A549 (cell line): ENCODE data around the gene DLGAP5. TPM values are rescaled to one million over a fixed set of nuclear protein-coding genes. Genes with fewer than 3 reads are reported as not detected.
A peak's percentile ranks its signal among the peaks of the same experiment; 100 is the strongest.

Source experiments
- ATOH8 ChIP-seq: fragments of 250-450 bp; sonication (Bioruptor Pico); IDR thresholded peaks from 2 replicates; pipeline ENCODE4 v1.5.0; 2020; ENCODE audit warnings: low read depth, mild to moderate bottlenecking, moderate library complexity
- BHLHE40 ChIP-seq: IDR thresholded peaks from 2 replicates; pipeline ENCODE4 v1.6.1; 2012; ENCODE audit warnings: low read depth, low read length, inconsistent platforms
- CBX2 ChIP-seq: fragments of 200-600 bp; sonication (generic); IDR thresholded peaks from 2 replicates; pipeline ENCODE4 v1.6.1; 2016; ENCODE audit warnings: low read depth, mild to moderate bottlenecking, borderline replicate concordance
- CHD2 ChIP-seq: fragments of 150-350 bp; IDR thresholded peaks from 2 replicates; pipeline ENCODE4 v1.6.1; 2014; ENCODE audit warnings: low read length; ENCODE audit not compliant: partially characterized antibody
- CHD4 ChIP-seq: fragments of 200-600 bp; sonication (generic); IDR thresholded peaks from 2 replicates; pipeline ENCODE4 v1.6.1; 2016; ENCODE audit warnings: antibody characterized with exemption, mild to moderate bottlenecking, borderline replicate concordance
- CTCF ChIP-seq: fragments of >200 bp; sonication (Bioruptor Twin); formaldehyde crosslinking; IDR thresholded peaks from 3 replicates; pipeline ENCODE4 v1.5.1; 2016
- EHF ChIP-seq: fragments of 250-450 bp; sonication (Bioruptor Pico); IDR thresholded peaks from 2 replicates; pipeline ENCODE4 v1.5.0; 2020; ENCODE audit warnings: mild to moderate bottlenecking
- ESRRA ChIP-seq: fragments of 150-350 bp; IDR thresholded peaks from 2 replicates; pipeline ENCODE4 v1.6.1; 2014; ENCODE audit warnings: mild to moderate bottlenecking, low read length, borderline replicate concordance
- FOSL2 ChIP-seq, 2 experiments: fragments of 450-650 bp in 1 of 2; fragments of >200 bp in 1 of 2; sonication (Bioruptor Twin) in 1 of 2; formaldehyde crosslinking; IDR thresholded peaks; 2 replicates each; pipeline versions ENCODE4 v1.5.0 to v1.6.1; 2016 to 2020; ENCODE audit warnings: mild to moderate bottlenecking in 1 of 2, moderate library complexity in 1 of 2
- HDAC2 ChIP-seq: fragments of 200-600 bp; sonication (generic); IDR thresholded peaks from 2 replicates; pipeline ENCODE4 v1.6.1; 2016
- HES2 ChIP-seq: fragments of >200 bp; sonication (Bioruptor Twin); formaldehyde crosslinking; IDR thresholded peaks from 2 replicates; pipeline ENCODE4 v1.6.1; 2016
- HEYL ChIP-seq: fragments of 250-450 bp; sonication (Bioruptor Pico); IDR thresholded peaks from 2 replicates; pipeline ENCODE4 v1.8.0; 2021; ENCODE audit warnings: mild to moderate bottlenecking, moderate library complexity
- HOXA7 ChIP-seq: fragments of 250-450 bp; sonication (Bioruptor Pico); IDR thresholded peaks from 2 replicates; pipeline ENCODE4 v1.5.0; 2020; ENCODE audit warnings: mild to moderate bottlenecking, moderate library complexity
- HOXB5 ChIP-seq: fragments of 250-450 bp; sonication (Bioruptor Pico); IDR thresholded peaks from 2 replicates; pipeline ENCODE4 v1.5.0; 2020; ENCODE audit warnings: mild to moderate bottlenecking, moderate library complexity
- KDM1A ChIP-seq: fragments of 200-600 bp; sonication (generic); IDR thresholded peaks from 2 replicates; pipeline ENCODE4 v1.6.1; 2016; ENCODE audit warnings: low read depth, mild to moderate bottlenecking
- KDM5A ChIP-seq: fragments of 200-600 bp; sonication (generic); IDR thresholded peaks from 2 replicates; pipeline ENCODE4 v1.6.1; 2016; ENCODE audit warnings: antibody characterized with exemption, mild to moderate bottlenecking
- MAFK ChIP-seq: fragments of 450-650 bp; IDR thresholded peaks from 2 replicates; pipeline ENCODE4 v1.6.1; 2014; ENCODE audit not compliant: partially characterized antibody
- NFE2L2 ChIP-seq: fragments of 150-350 bp; conservative IDR thresholded peaks from 2 replicates; pipeline ENCODE4 v1.6.1; 2014; ENCODE audit warnings: low read length
- NR3C1 ChIP-seq: fragments of >200 bp; sonication (Bioruptor Twin); formaldehyde crosslinking; IDR thresholded peaks from 3 replicates; pipeline ENCODE4 v1.6.1; 2017
- POLR2A ChIP-seq: IDR thresholded peaks from 2 replicates; pipeline ENCODE4 v1.6.1; 2012; ENCODE audit warnings: mild to moderate bottlenecking, low read length
- RAD21 ChIP-seq, 2 experiments: fragments of >200 bp in 1 of 2; sonication (Bioruptor Twin) in 1 of 2; formaldehyde crosslinking in 1 of 2; IDR thresholded peaks in 1 of 2; conservative IDR thresholded peaks in 1 of 2; 2 replicates in 1 of 2; 3 replicates in 1 of 2; pipeline ENCODE4 v1.6.1; 2012 to 2018; ENCODE audit warnings: inconsistent platforms in 1 of 2
- RARB ChIP-seq: fragments of 250-450 bp; sonication (Bioruptor Pico); IDR thresholded peaks from 2 replicates; pipeline ENCODE4 v1.8.0; 2021; ENCODE audit warnings: mild to moderate bottlenecking, moderate library complexity
- RCOR1 ChIP-seq: fragments of 150-350 bp; IDR thresholded peaks from 2 replicates; pipeline ENCODE4 v1.6.1; 2014; ENCODE audit warnings: antibody characterized with exemption, low read length, low read depth
- REST ChIP-seq: fragments of 200-600 bp; sonication (generic); IDR thresholded peaks from 2 replicates; pipeline ENCODE4 v1.6.1; 2016; ENCODE audit warnings: antibody characterized with exemption, mild to moderate bottlenecking, moderate library complexity
- SMC3 ChIP-seq: fragments of >200 bp; sonication (Bioruptor Twin); formaldehyde crosslinking; IDR thresholded peaks from 3 replicates; pipeline ENCODE4 v1.6.1; 2018; ENCODE audit warnings: inconsistent platforms
- USF2 ChIP-seq: fragments of 450-650 bp; IDR thresholded peaks from 2 replicates; pipeline ENCODE4 v1.6.1; 2014; ENCODE audit warnings: antibody characterized with exemption
- ZFP36 ChIP-seq: fragments of 450-650 bp; IDR thresholded peaks from 2 replicates; pipeline ENCODE4 v1.6.1; 2014; ENCODE audit warnings: borderline replicate concordance; ENCODE audit not compliant: partially characterized antibody
- ZSCAN20 ChIP-seq: fragments of 250-450 bp; sonication (Bioruptor Pico); IDR thresholded peaks from 2 replicates; pipeline ENCODE4 v1.8.0; 2022; ENCODE audit warnings: mild to moderate bottlenecking, moderate library complexity
- polyA plus RNA-seq, 4 experiments: library from polyadenylated mRNA; depleted of rRNA in 3 of 4; stranded (reverse); fragments of >200 nt; fragmentation: RNase III in 1 of 4; extraction: RNeasy Plus Mini Kit Qiagen cat#74134 plus additional on column Dnase treatment in 1 of 4; gene quantifications; 2 replicates in 3 of 4; 3 replicates in 1 of 4; pipeline ENCODE4 v1.2.3, GENCODE V29; 2011 to 2017
- TF ChIP-seq, protein P1 (sequence below): IDR thresholded peaks from 2 replicates; pipeline ENCODE4 v1.6.1; 2012; ENCODE audit warnings: low read depth, borderline replicate concordance
- TF ChIP-seq, protein P2 (sequence below): fragments of 150-350 bp; IDR thresholded peaks from 2 replicates; pipeline ENCODE4 v1.6.1; 2014; ENCODE audit warnings: low read depth, mild to moderate bottlenecking, low read length
- TF ChIP-seq, protein P3 (sequence below): IDR thresholded peaks from 2 replicates; pipeline ENCODE4 v1.6.1; 2012
- TF ChIP-seq, protein P4 (sequence below): fragments of >200 bp; sonication (Bioruptor Twin); formaldehyde crosslinking; IDR thresholded peaks from 3 replicates; pipeline ENCODE4 v1.6.1; 2016

Gene DLGAP5
- polyA plus RNA-seq, 2 of the 4 experiments (the other 2 are of a cell fraction): 46.1 to 46.6 TPM

- TF ChIP-seq ZFP36: no peak
- no peak for TF ChIP-seq HDAC2
- peak; percentile 58; the same call in 1 of the 2 replicates for TF ChIP-seq HEYL
- no peak for TF ChIP-seq RARB (CRISPR knock-in tag)
- TF ChIP-seq ESRRA: no peak
- TF ChIP-seq ZSCAN20: peak; percentile 80
- TF ChIP-seq KDM5A: no peak
- no peak for TF ChIP-seq NFE2L2
- TF ChIP-seq HES2: no peak
- TF ChIP-seq CHD4: no peak
- peak; percentile 86 for TF ChIP-seq EHF (CRISPR knock-in tag)
- TF ChIP-seq, protein P1, sequence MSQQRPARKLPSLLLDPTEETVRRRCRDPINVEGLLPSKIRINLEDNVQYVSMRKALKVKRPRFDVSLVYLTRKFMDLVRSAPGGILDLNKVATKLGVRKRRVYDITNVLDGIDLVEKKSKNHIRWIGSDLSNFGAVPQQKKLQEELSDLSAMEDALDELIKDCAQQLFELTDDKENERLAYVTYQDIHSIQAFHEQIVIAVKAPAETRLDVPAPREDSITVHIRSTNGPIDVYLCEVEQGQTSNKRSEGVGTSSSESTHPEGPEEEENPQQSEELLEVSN: peak; percentile 97
- peak; percentile 92 for TF ChIP-seq HOXB5 (CRISPR knock-in tag)
- no peak for TF ChIP-seq USF2
- TF ChIP-seq RCOR1: no peak
- TF ChIP-seq FOSL2 (IDR thresholded peaks at IDR 0.05): peak; percentile 72
- peak; percentile 98 for TF ChIP-seq FOSL2 (CRISPR knock-in tag; IDR thresholded peaks at IDR 0.05)
- no peak for TF ChIP-seq CTCF
- TF ChIP-seq HOXA7: no peak
- TF ChIP-seq, protein P2, sequence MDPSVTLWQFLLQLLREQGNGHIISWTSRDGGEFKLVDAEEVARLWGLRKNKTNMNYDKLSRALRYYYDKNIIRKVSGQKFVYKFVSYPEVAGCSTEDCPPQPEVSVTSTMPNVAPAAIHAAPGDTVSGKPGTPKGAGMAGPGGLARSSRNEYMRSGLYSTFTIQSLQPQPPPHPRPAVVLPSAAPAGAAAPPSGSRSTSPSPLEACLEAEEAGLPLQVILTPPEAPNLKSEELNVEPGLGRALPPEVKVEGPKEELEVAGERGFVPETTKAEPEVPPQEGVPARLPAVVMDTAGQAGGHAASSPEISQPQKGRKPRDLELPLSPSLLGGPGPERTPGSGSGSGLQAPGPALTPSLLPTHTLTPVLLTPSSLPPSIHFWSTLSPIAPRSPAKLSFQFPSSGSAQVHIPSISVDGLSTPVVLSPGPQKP: no peak
- no peak for TF ChIP-seq CBX2
- TF ChIP-seq NR3C1: no peak
- TF ChIP-seq, protein P3, sequence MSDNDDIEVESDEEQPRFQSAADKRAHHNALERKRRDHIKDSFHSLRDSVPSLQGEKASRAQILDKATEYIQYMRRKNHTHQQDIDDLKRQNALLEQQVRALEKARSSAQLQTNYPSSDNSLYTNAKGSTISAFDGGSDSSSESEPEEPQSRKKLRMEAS: peak; percentile 99
- TF ChIP-seq SMC3: no peak
- TF ChIP-seq KDM1A: no peak
- TF ChIP-seq RAD21 (conservative IDR thresholded peaks at IDR 0.05 in 1 of 2, IDR thresholded peaks at IDR 0.05 in 1 of 2): no peak
- peak; percentile 30; the same call in 1 of the 2 replicates for TF ChIP-seq ATOH8 (CRISPR knock-in tag)
- TF ChIP-seq, protein P4, sequence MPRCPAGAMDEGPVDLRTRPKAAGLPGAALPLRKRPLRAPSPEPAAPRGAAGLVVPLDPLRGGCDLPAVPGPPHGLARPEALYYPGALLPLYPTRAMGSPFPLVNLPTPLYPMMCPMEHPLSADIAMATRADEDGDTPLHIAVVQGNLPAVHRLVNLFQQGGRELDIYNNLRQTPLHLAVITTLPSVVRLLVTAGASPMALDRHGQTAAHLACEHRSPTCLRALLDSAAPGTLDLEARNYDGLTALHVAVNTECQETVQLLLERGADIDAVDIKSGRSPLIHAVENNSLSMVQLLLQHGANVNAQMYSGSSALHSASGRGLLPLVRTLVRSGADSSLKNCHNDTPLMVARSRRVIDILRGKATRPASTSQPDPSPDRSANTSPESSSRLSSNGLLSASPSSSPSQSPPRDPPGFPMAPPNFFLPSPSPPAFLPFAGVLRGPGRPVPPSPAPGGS: no peak
- no peak for TF ChIP-seq BHLHE40
- TF ChIP-seq CHD2: no peak
- TF ChIP-seq REST: no peak
- no peak for TF ChIP-seq MAFK
- TF ChIP-seq POLR2A: no peak
These were observed 83.4 kb downstream of the DLGAP5 start (continued) for GRCh38 chr14:55107766-55108554.
